ENCODE data around the gene ZNF488.

The ZNF488 gene

GRCh38 chr10:47403446-47404318 is 19.6 kb upstream of the ZNF488 start:
- Histone ChIP-seq H3K27ac (ENCODE audit: low read depth, low read length) (no peak overlapping the region), H3K4me3 (ENCODE audit: low read length) (no peak overlapping the region)

GRCh38 chr10:47402641-47403301 is 18.7 kb upstream of the ZNF488 start:
- Histone ChIP-seq H3K9me3 (ENCODE audit: control insufficient read depth, insufficient read depth, low read length) (no peaks in the 10 kb centered on the region), H3F3A (ENCODE audit: control insufficient read depth, insufficient read depth) (no peaks in the 10 kb centered on the region)

More at GRCh38 chr10:47403446-47404318, 19.6 kb upstream of the ZNF488 start:
- Histone ChIP-seq H3K4me2 (ENCODE audit: low read length) (no peak overlapping the region), H3K9me3 (ENCODE audit: control insufficient read depth, insufficient read depth, low read length) (no peaks in the 10 kb centered on the region), H3K27me3 (ENCODE audit: control insufficient read depth, low read length) (no peaks in the 10 kb centered on the region), H3K4me1 (ENCODE audit: control insufficient read depth, low read length) (no peaks in the 10 kb centered on the region), H3K79me2 (ENCODE audit: control insufficient read depth, low read length) (no peaks in the 10 kb centered on the region), H3K9me2 (replicated peaks; ENCODE audit: control insufficient read depth, low read length) (no peaks in the 10 kb centered on the region), H4K20me1 (ENCODE audit: control insufficient read depth, insufficient read depth, low read depth, low read length) (no peaks in the 10 kb centered on the region), H3K36me3 (ENCODE audit: control insufficient read depth, low read length) (no peaks in the 10 kb centered on the region), H3F3A (ENCODE audit: control insufficient read depth, insufficient read depth) (no peaks in the 10 kb centered on the region)
- TF ChIP-seq EZH2phosphoT487 (IDR thresholded peaks at IDR 0.05; ENCODE audit: borderline replicate concordance, low read length) (no peak), CTCF (IDR thresholded peaks at IDR 0.05; ENCODE audit: low read depth, low read length, poor library complexity, severe bottlenecking) (no peak)

GRCh38 chr10:47401874-47402640 is 18.0 kb upstream of the ZNF488 start:
- no peak overlapping the region for H3K4me2 ChIP-seq (ENCODE audit: low read length)
- H3K4me1 ChIP-seq (ENCODE audit: control insufficient read depth, low read length) = no peaks in the 10 kb centered on the region
- H3K9me2 ChIP-seq (replicated peaks; ENCODE audit: control insufficient read depth, low read length) = no peaks in the 10 kb centered on the region
- no peaks in the 10 kb centered on the region for H3K27me3 ChIP-seq (ENCODE audit: control insufficient read depth, low read length)
- H4K20me1 ChIP-seq (ENCODE audit: control insufficient read depth, insufficient read depth, low read depth, low read length) = no peaks in the 10 kb centered on the region
- H3K4me3 ChIP-seq (ENCODE audit: low read length) = no peak overlapping the region
- no peaks in the 10 kb centered on the region for H3K9me3 ChIP-seq (ENCODE audit: control insufficient read depth, insufficient read depth, low read length)
- H3F3A ChIP-seq (ENCODE audit: control insufficient read depth, insufficient read depth) = no peaks in the 10 kb centered on the region
- H3K27ac ChIP-seq (ENCODE audit: low read depth, low read length) = no peak overlapping the region
- H3K36me3 ChIP-seq (ENCODE audit: control insufficient read depth, low read length) = no peaks in the 10 kb centered on the region
- H3K79me2 ChIP-seq (ENCODE audit: control insufficient read depth, low read length) = no peaks in the 10 kb centered on the region
- TF ChIP-seq CTCF (IDR thresholded peaks at IDR 0.05; ENCODE audit: low read depth, low read length, poor library complexity, severe bottlenecking) (no peak), EZH2phosphoT487 (IDR thresholded peaks at IDR 0.05; ENCODE audit: borderline replicate concordance, low read length) (no peak)

More at GRCh38 chr10:47402641-47403301, 18.7 kb upstream of the ZNF488 start:
- no peaks in the 10 kb centered on the region for H3K9me2 ChIP-seq (replicated peaks; ENCODE audit: control insufficient read depth, low read length)
- H3K27me3 ChIP-seq (ENCODE audit: control insufficient read depth, low read length) = no peaks in the 10 kb centered on the region
- no peaks in the 10 kb centered on the region for H3K79me2 ChIP-seq (ENCODE audit: control insufficient read depth, low read length)
- no peak overlapping the region for H3K27ac ChIP-seq (ENCODE audit: low read depth, low read length)
- no peaks in the 10 kb centered on the region for H3K36me3 ChIP-seq (ENCODE audit: control insufficient read depth, low read length)
- H4K20me1 ChIP-seq (ENCODE audit: control insufficient read depth, insufficient read depth, low read depth, low read length) = no peaks in the 10 kb centered on the region
- H3K4me2 ChIP-seq (ENCODE audit: low read length) = no peak overlapping the region
- H3K4me3 ChIP-seq (ENCODE audit: low read length) = no peak overlapping the region
- TF ChIP-seq CTCF (IDR thresholded peaks at IDR 0.05; ENCODE audit: low read depth, low read length, poor library complexity, severe bottlenecking) = no peak
- TF ChIP-seq EZH2phosphoT487 (IDR thresholded peaks at IDR 0.05; ENCODE audit: borderline replicate concordance, low read length) = no peak
- H3K4me1 ChIP-seq (ENCODE audit: control insufficient read depth, low read length) = no peaks in the 10 kb centered on the region
